Measurements from ENCODE around the gene JPT1. TPM values are rescaled to one million over a fixed set of nuclear protein-coding genes. Genes with fewer than 3 reads are reported as not detected.

The JPT1 gene
- total and polyA plus RNA-seq, 2 experiments from 2014 or later = 278 to 903 TPM

DNA sequence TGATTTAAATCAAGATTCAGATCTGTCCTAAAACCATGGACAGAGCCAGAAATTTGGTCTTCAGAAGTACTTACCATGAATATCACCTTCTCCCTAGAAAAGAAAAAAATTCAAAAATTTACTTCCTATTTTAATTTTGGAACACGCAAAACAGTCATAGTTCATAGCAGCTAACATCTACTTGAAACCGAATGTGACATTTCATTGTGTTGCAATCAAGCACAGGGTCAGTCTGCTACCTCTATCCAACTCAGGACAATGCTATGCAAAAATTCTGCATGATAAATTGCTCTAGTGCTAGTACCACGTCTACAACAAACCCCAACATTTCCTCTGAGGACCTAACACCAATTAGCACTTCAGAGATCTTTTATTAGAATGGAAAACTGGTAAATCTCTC is 7.7 kb downstream of the JPT1 start:
- DNase-seq (ENCODE audit: low spot score) (no peak), ATAC-seq (no peak)
- Histone ChIP-seq H3F3A (replicated peaks; ENCODE audit: low read depth) (peaks cover 55% of the 10 kb centered on the region), H3K9me2 (ENCODE audit: insufficient read depth) (no peaks in the 10 kb centered on the region), H4K20me1 (replicated peaks; ENCODE audit: insufficient read depth) (peaks cover 72% of the 10 kb centered on the region), H3K4me1 (ENCODE audit: insufficient read depth) (peaks cover 5% of the 10 kb centered on the region), H3K36me3 (ENCODE audit: insufficient read depth) (peaks cover 66% of the 10 kb centered on the region), H3K79me2 (replicated peaks; ENCODE audit: insufficient read depth) (peaks cover 78% of the 10 kb centered on the region), H3K4me3 (no peak overlapping the region), H3K27ac (ENCODE audit: low read depth) (peak overlapping the region; percentile 63), H3K4me2 (no peak overlapping the region), H2AFZ (no peak overlapping the region), H3K27me3 (ENCODE audit: insufficient read depth) (no peaks in the 10 kb centered on the region)
- Mint-ChIP-seq H3K27me3 (ENCODE audit: insufficient read depth, low read depth, poor library complexity) (peaks cover 8% of the 10 kb centered on the region), H3K36me3 (ENCODE audit: low read depth) (peaks cover 77% of the 10 kb centered on the region), H3K27ac (no peak overlapping the region), H3K9me3 (no peaks in the 10 kb centered on the region), H3K4me1 (peaks cover 5% of the 10 kb centered on the region; the same call in 2 of the 3 replicates), H3K4me3 (no peak overlapping the region)
- TF ChIP-seq JUNB (IDR thresholded peaks at IDR 0.05; ENCODE audit: unreplicated experiment) = no peak
- TF ChIP-seq ZNF114 (CRISPR knock-in tag; IDR thresholded peaks at IDR 0.05) = no peak
- TF ChIP-seq NANOG (IDR thresholded peaks at IDR 0.05; ENCODE audit: borderline replicate concordance) = no peak
- no peak for TF ChIP-seq ZNF331 (CRISPR knock-in tag; IDR thresholded peaks at IDR 0.05; ENCODE audit: low read depth)
- TF ChIP-seq, protein P1, sequence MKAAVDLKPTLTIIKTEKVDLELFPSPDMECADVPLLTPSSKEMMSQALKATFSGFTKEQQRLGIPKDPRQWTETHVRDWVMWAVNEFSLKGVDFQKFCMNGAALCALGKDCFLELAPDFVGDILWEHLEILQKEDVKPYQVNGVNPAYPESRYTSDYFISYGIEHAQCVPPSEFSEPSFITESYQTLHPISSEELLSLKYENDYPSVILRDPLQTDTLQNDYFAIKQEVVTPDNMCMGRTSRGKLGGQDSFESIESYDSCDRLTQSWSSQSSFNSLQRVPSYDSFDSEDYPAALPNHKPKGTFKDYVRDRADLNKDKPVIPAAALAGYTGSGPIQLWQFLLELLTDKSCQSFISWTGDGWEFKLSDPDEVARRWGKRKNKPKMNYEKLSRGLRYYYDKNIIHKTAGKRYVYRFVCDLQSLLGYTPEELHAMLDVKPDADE (IDR thresholded peaks at IDR 0.05) = no peak
- no peak for TF ChIP-seq EZH2 (IDR thresholded peaks at IDR 0.05; ENCODE audit: low read depth, unreplicated experiment)
- TF ChIP-seq, protein P2, sequence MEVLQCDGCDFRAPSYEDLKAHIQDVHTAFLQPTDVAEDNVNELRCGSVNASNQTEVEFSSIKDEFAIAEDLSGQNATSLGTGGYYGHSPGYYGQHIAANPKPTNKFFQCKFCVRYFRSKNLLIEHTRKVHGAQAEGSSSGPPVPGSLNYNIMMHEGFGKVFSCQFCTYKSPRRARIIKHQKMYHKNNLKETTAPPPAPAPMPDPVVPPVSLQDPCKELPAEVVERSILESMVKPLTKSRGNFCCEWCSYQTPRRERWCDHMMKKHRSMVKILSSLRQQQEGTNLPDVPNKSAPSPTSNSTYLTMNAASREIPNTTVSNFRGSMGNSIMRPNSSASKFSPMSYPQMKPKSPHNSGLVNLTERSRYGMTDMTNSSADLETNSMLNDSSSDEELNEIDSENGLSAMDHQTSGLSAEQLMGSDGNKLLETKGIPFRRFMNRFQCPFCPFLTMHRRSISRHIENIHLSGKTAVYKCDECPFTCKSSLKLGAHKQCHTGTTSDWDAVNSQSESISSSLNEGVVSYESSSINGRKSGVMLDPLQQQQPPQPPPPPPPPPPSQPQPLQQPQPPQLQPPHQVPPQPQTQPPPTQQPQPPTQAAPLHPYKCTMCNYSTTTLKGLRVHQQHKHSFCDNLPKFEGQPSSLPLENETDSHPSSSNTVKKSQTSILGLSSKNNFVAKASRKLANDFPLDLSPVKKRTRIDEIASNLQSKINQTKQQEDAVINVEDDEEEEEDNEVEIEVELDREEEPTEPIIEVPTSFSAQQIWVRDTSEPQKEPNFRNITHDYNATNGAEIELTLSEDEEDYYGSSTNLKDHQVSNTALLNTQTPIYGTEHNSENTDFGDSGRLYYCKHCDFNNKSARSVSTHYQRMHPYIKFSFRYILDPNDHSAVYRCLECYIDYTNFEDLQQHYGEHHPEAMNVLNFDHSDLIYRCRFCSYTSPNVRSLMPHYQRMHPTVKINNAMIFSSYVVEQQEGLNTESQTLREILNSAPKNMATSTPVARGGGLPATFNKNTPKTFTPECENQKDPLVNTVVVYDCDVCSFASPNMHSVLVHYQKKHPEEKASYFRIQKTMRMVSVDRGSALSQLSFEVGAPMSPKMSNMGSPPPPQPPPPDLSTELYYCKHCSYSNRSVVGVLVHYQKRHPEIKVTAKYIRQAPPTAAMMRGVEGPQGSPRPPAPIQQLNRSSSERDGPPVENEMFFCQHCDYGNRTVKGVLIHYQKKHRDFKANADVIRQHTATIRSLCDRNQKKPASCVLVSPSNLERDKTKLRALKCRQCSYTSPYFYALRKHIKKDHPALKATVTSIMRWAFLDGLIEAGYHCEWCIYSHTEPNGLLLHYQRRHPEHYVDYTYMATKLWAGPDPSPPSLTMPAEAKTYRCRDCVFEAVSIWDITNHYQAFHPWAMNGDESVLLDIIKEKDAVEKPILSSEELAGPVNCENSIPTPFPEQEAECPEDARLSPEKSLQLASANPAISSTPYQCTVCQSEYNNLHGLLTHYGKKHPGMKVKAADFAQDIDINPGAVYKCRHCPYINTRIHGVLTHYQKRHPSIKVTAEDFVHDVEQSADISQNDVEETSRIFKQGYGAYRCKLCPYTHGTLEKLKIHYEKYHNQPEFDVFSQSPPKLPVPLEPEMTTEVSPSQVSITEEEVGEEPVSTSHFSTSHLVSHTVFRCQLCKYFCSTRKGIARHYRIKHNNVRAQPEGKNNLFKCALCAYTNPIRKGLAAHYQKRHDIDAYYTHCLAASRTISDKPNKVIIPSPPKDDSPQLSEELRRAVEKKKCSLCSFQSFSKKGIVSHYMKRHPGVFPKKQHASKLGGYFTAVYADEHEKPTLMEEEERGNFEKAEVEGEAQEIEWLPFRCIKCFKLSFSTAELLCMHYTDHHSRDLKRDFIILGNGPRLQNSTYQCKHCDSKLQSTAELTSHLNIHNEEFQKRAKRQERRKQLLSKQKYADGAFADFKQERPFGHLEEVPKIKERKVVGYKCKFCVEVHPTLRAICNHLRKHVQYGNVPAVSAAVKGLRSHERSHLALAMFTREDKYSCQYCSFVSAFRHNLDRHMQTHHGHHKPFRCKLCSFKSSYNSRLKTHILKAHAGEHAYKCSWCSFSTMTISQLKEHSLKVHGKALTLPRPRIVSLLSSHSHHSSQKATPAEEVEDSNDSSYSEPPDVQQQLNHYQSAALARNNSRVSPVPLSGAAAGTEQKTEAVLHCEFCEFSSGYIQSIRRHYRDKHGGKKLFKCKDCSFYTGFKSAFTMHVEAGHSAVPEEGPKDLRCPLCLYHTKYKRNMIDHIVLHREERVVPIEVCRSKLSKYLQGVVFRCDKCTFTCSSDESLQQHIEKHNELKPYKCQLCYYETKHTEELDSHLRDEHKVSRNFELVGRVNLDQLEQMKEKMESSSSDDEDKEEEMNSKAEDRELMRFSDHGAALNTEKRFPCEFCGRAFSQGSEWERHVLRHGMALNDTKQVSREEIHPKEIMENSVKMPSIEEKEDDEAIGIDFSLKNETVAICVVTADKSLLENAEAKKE (CRISPR knock-in tag; IDR thresholded peaks at IDR 0.05) = no peak
- TF ChIP-seq, protein P3, sequence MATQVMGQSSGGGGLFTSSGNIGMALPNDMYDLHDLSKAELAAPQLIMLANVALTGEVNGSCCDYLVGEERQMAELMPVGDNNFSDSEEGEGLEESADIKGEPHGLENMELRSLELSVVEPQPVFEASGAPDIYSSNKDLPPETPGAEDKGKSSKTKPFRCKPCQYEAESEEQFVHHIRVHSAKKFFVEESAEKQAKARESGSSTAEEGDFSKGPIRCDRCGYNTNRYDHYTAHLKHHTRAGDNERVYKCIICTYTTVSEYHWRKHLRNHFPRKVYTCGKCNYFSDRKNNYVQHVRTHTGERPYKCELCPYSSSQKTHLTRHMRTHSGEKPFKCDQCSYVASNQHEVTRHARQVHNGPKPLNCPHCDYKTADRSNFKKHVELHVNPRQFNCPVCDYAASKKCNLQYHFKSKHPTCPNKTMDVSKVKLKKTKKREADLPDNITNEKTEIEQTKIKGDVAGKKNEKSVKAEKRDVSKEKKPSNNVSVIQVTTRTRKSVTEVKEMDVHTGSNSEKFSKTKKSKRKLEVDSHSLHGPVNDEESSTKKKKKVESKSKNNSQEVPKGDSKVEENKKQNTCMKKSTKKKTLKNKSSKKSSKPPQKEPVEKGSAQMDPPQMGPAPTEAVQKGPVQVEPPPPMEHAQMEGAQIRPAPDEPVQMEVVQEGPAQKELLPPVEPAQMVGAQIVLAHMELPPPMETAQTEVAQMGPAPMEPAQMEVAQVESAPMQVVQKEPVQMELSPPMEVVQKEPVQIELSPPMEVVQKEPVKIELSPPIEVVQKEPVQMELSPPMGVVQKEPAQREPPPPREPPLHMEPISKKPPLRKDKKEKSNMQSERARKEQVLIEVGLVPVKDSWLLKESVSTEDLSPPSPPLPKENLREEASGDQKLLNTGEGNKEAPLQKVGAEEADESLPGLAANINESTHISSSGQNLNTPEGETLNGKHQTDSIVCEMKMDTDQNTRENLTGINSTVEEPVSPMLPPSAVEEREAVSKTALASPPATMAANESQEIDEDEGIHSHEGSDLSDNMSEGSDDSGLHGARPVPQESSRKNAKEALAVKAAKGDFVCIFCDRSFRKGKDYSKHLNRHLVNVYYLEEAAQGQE (IDR thresholded peaks at IDR 0.05; ENCODE audit: unreplicated experiment) = no peak
- TF ChIP-seq STAT1 (IDR thresholded peaks at IDR 0.05; ENCODE audit: unreplicated experiment) = no peak
- no peak for TF ChIP-seq EZH2phosphoT487 (IDR thresholded peaks at IDR 0.05; ENCODE audit: unreplicated experiment)
- TF ChIP-seq, protein P4, sequence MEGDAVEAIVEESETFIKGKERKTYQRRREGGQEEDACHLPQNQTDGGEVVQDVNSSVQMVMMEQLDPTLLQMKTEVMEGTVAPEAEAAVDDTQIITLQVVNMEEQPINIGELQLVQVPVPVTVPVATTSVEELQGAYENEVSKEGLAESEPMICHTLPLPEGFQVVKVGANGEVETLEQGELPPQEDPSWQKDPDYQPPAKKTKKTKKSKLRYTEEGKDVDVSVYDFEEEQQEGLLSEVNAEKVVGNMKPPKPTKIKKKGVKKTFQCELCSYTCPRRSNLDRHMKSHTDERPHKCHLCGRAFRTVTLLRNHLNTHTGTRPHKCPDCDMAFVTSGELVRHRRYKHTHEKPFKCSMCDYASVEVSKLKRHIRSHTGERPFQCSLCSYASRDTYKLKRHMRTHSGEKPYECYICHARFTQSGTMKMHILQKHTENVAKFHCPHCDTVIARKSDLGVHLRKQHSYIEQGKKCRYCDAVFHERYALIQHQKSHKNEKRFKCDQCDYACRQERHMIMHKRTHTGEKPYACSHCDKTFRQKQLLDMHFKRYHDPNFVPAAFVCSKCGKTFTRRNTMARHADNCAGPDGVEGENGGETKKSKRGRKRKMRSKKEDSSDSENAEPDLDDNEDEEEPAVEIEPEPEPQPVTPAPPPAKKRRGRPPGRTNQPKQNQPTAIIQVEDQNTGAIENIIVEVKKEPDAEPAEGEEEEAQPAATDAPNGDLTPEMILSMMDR (conservative IDR thresholded peaks at IDR 0.05; ENCODE audit: low read depth in 2 of 2) = no peak
- no peak for TF ChIP-seq CREB1 (CRISPR knock-in tag; IDR thresholded peaks at IDR 0.05; ENCODE audit: low read depth)
- no peak for TF ChIP-seq POLR2AphosphoS5 (IDR thresholded peaks at IDR 0.05; ENCODE audit: low read depth)
